ENCODE results near the gene EXOC6B.

Gene EXOC6B

DNA sequence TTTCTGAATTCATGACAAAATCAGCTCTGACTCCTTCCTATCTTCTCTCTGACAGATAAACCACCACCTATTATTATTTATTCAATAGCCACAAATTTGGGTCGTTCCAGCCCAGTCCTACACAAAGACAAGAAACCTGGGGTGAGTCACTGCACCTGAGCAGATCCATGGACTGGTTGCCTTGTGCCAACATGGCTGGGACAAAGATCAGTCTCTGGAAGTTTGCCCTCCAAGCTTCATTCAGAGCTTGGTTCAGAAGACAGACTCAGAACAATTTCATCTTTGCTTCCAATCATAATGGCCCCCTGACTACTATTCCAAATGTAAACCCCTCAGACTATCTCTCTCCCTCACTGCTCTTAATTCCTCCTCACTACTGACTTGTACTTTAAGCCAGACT lies 9.6 kb upstream of the EXOC6B start:
- Histone ChIP-seq H3K4me1 (ENCODE audit: insufficient read depth, low read length) (no peaks in the 10 kb centered on the region), H3K4me2 (ENCODE audit: insufficient read depth, low read length) (no peak overlapping the region), H3K9ac (ENCODE audit: low read depth, low read length) (no peak overlapping the region), H3K9me3 (ENCODE audit: insufficient read depth, low read length, severe bottlenecking) (no peaks in the 10 kb centered on the region), H3K27ac (ENCODE audit: low read length) (no peak overlapping the region), H3K4me3 (ENCODE audit: low read depth in 1 of 2, low read length in 2 of 2) (no peak overlapping the region), H3K27me3 (ENCODE audit: insufficient read depth, low read length, poor library complexity) (peaks cover 15% of the 10 kb centered on the region), H4K20me1 (ENCODE audit: insufficient read depth, low read length) (no peaks in the 10 kb centered on the region), H2AFZ (ENCODE audit: low read depth, low read length) (no peak overlapping the region), H3K36me3 (ENCODE audit: insufficient read depth, low read length) (no peaks in the 10 kb centered on the region), H3K79me2 (ENCODE audit: insufficient read depth, low read length) (no peaks in the 10 kb centered on the region)
- ATAC-seq (ENCODE audit: insufficient read depth, low read depth) (no peak), DNase-seq (no peak)
- TF ChIP-seq EZH2 (IDR thresholded peaks at IDR 0.05; ENCODE audit: borderline replicate concordance, low read depth, low read length, severe bottlenecking), result no peak
- TF ChIP-seq, protein P1, sequence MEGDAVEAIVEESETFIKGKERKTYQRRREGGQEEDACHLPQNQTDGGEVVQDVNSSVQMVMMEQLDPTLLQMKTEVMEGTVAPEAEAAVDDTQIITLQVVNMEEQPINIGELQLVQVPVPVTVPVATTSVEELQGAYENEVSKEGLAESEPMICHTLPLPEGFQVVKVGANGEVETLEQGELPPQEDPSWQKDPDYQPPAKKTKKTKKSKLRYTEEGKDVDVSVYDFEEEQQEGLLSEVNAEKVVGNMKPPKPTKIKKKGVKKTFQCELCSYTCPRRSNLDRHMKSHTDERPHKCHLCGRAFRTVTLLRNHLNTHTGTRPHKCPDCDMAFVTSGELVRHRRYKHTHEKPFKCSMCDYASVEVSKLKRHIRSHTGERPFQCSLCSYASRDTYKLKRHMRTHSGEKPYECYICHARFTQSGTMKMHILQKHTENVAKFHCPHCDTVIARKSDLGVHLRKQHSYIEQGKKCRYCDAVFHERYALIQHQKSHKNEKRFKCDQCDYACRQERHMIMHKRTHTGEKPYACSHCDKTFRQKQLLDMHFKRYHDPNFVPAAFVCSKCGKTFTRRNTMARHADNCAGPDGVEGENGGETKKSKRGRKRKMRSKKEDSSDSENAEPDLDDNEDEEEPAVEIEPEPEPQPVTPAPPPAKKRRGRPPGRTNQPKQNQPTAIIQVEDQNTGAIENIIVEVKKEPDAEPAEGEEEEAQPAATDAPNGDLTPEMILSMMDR (IDR thresholded peaks at IDR 0.05; ENCODE audit: borderline replicate concordance, extremely low read depth, low read length, poor library complexity, severe bottlenecking), result no peak

DNA sequence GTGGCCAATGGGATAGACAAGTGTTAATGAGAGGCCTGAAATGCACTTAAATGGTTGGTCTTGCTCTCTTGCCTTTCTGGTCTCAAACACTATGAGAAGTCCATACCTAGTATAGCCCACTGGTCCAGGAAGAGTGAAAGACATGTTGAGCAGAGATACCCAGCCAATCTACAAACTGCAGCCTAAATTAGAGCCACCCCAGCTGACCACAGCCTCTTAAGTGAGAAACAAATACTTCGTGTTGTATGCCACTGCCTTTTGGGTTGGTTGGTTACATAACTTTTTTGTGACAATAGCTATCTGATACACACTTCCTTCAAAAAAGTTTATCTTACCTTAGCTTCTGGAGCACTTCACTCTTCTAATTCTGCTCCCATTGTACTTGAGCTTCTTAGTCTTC lies 8.8 kb upstream of the EXOC6B start:
- DNase-seq (no peak), ATAC-seq (ENCODE audit: insufficient read depth, low read depth) (no peak)
- Histone ChIP-seq H2AFZ (ENCODE audit: low read depth, low read length) (no peak overlapping the region), H3K36me3 (ENCODE audit: insufficient read depth, low read length) (no peaks in the 10 kb centered on the region), H3K79me2 (ENCODE audit: insufficient read depth, low read length) (no peaks in the 10 kb centered on the region), H3K27ac (ENCODE audit: low read length) (no peak overlapping the region), H3K9me3 (ENCODE audit: insufficient read depth, low read length, severe bottlenecking) (no peaks in the 10 kb centered on the region), H3K4me2 (ENCODE audit: insufficient read depth, low read length) (no peak overlapping the region), H3K4me1 (ENCODE audit: insufficient read depth, low read length) (no peaks in the 10 kb centered on the region), H3K9ac (ENCODE audit: low read depth, low read length) (no peak overlapping the region), H4K20me1 (ENCODE audit: insufficient read depth, low read length) (no peaks in the 10 kb centered on the region), H3K4me3 (ENCODE audit: low read depth in 1 of 2, low read length in 2 of 2) (no peak overlapping the region), H3K27me3 (ENCODE audit: insufficient read depth, low read length, poor library complexity) (peaks cover 15% of the 10 kb centered on the region)
- TF ChIP-seq, protein P1 (IDR thresholded peaks at IDR 0.05; ENCODE audit: borderline replicate concordance, extremely low read depth, low read length, poor library complexity, severe bottlenecking), result no peak
- no peak for TF ChIP-seq EZH2 (IDR thresholded peaks at IDR 0.05; ENCODE audit: borderline replicate concordance, low read depth, low read length, severe bottlenecking)

DNA sequence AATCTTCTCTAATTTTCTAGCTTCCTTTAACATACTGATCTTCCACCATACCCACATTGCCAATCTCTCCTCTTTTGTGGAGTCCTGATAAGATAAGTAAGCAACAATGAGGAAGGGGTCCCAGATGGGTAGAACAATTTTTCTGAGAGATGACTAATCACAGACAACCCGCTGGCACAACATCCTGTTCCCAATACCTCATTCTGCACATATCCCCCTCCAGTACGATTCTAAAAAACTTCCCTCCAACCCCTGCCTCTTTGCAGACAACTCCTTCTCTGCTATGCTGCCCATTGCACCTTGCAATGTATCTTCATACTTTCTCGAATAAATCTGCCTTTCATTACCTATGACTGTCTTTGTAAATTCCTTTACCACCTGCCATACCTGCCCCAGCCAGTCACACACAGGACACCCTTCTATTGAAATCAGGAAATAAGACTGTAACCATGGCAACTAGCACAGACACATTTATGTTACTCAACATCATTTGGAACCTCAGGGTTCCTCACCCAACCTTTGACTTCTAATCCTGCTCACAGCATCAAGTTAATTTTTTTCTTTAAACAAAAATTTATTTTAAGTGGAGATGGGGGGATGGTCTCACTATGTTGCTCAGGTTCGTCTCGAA lies 7.4 kb upstream of the EXOC6B start:
- H2AFZ ChIP-seq (ENCODE audit: low read depth, low read length), result no peak overlapping the region
- no peaks in the 10 kb centered on the region for H3K4me1 ChIP-seq (ENCODE audit: insufficient read depth, low read length)
- no peak for TF ChIP-seq EZH2 (IDR thresholded peaks at IDR 0.05; ENCODE audit: borderline replicate concordance, low read depth, low read length, severe bottlenecking)
- TF ChIP-seq, protein P1 (IDR thresholded peaks at IDR 0.05; ENCODE audit: borderline replicate concordance, extremely low read depth, low read length, poor library complexity, severe bottlenecking), result no peak
- peaks cover 15% of the 10 kb centered on the region for H3K27me3 ChIP-seq (ENCODE audit: insufficient read depth, low read length, poor library complexity)
- DNase-seq (no peak), ATAC-seq (ENCODE audit: insufficient read depth, low read depth) (no peak)
- H4K20me1 ChIP-seq (ENCODE audit: insufficient read depth, low read length), result no peaks in the 10 kb centered on the region
- no peak overlapping the region for H3K9ac ChIP-seq (ENCODE audit: low read depth, low read length)
- no peaks in the 10 kb centered on the region for H3K9me3 ChIP-seq (ENCODE audit: insufficient read depth, low read length, severe bottlenecking)
- H3K4me2 ChIP-seq (ENCODE audit: insufficient read depth, low read length), result no peak overlapping the region
- H3K4me3 ChIP-seq (ENCODE audit: low read depth in 1 of 2, low read length in 2 of 2), result no peak overlapping the region
- H3K36me3 ChIP-seq (ENCODE audit: insufficient read depth, low read length), result no peaks in the 10 kb centered on the region
- H3K27ac ChIP-seq (ENCODE audit: low read length), result no peak overlapping the region
- no peaks in the 10 kb centered on the region for H3K79me2 ChIP-seq (ENCODE audit: insufficient read depth, low read length)
